HG03439 (cell line): ENCODE measurements around the gene SGCE.

Source experiments
- ATAC-seq: cut with Tn5 transposase; IDR thresholded peaks from one replicate; pipeline ENCODE4 v1.9.1; 2021; ENCODE audit warnings: mild to moderate bottlenecking, moderate library complexity; ENCODE audit not compliant: unreplicated experiment

Gene SGCE

GRCh38 chr7:94577357-94577756 lies 78.6 kb downstream of the SGCE start:
- no peak for ATAC-seq

GRCh38 chr7:94576316-94576715 lies 79.6 kb downstream of the SGCE start:
- no peak for ATAC-seq

GRCh38 chr7:94575646-94576045 lies 80.3 kb downstream of the SGCE start:
- ATAC-seq = no peak

GRCh38 chr7:94571816-94572215 lies 84.1 kb downstream of the SGCE start:
- ATAC-seq = no peak

GRCh38 chr7:94567396-94567795 lies 88.5 kb downstream of the SGCE start:
- no peak for ATAC-seq

- no peak for ATAC-seq
These were observed 90.6 kb downstream of the SGCE start for GRCh38 chr7:94565247-94565894.

GRCh38 chr7:94562525-94562924 lies 93.4 kb downstream of the SGCE start:
- ATAC-seq = no peak

GRCh38 chr7:94561841-94562514 lies 94.0 kb downstream of the SGCE start:
- no peak for ATAC-seq

GRCh38 chr7:94559972-94560371 lies 96.0 kb downstream of the SGCE start:
- no peak for ATAC-seq

GRCh38 chr7:94557215-94557614 lies 98.7 kb downstream of the SGCE start:
- no peak for ATAC-seq

- peak; percentile 64 for ATAC-seq
These were observed 99.9 kb downstream of the SGCE start for GRCh38 chr7:94556028-94556427.

- no peak for ATAC-seq
These were observed 108.8 kb downstream of the SGCE start for GRCh38 chr7:94547126-94547525.

GRCh38 chr7:94540428-94540827 lies 115.5 kb downstream of the SGCE start:
- ATAC-seq = no peak
